Embryonic facial prominence (tissue), 1 donor: ENCODE data around the gene SH3GL1.

Experiments used
- DNase-seq: peaks from one replicate; pipeline ENCODE4 v3.0.0-alpha.2; 2016; ENCODE audit errors: extremely low spot score

SH3GL1 gene

GRCh38 chr19:4399812-4400134 is 574 bp downstream of the SH3GL1 start:
- DNase-seq = no peak

- DNase-seq = no peak
Observed at GRCh38 chr19:4396949-4397783, 3.2 kb downstream of the SH3GL1 start.

- DNase-seq = no peak
Observed at GRCh38 chr19:4393947-4394590, 6.3 kb downstream of the SH3GL1 start.

GRCh38 chr19:4391701-4392483 is 8.5 kb downstream of the SH3GL1 start:
- no peak for DNase-seq

GRCh38 chr19:4391306-4391693 is 9.0 kb downstream of the SH3GL1 start:
- DNase-seq = no peak

GRCh38 chr19:4390567-4391305 is 9.6 kb downstream of the SH3GL1 start:
- DNase-seq = no peak

- DNase-seq = no peak
Observed at GRCh38 chr19:4390017-4390566, 10.3 kb downstream of the SH3GL1 start.

- no peak for DNase-seq
Observed at GRCh38 chr19:4389511-4390016, 10.8 kb downstream of the SH3GL1 start.

- DNase-seq = no peak
Observed at GRCh38 chr19:4389064-4389375, 11.3 kb downstream of the SH3GL1 start.

- DNase-seq = no peak
Observed at GRCh38 chr19:4388337-4389063, 11.8 kb downstream of the SH3GL1 start.

- DNase-seq = no peak
Observed at GRCh38 chr19:4386041-4386782, 14.1 kb downstream of the SH3GL1 start.

GRCh38 chr19:4385291-4386040 is 14.9 kb downstream of the SH3GL1 start:
- no peak for DNase-seq

- no peak for DNase-seq
Observed at GRCh38 chr19:4380254-4380727, 20.1 kb downstream of the SH3GL1 start.

GRCh38 chr19:4379383-4380253 is 20.7 kb downstream of the SH3GL1 start:
- no peak for DNase-seq

GRCh38 chr19:4378886-4379285 is 21.5 kb downstream of the SH3GL1 start:
- no peak for DNase-seq

GRCh38 chr19:4376991-4377781 is 23.2 kb downstream of the SH3GL1 start:
- no peak for DNase-seq

- no peak for DNase-seq
Observed at GRCh38 chr19:4376671-4376990, 23.7 kb downstream of the SH3GL1 start.
